GM23248 (cell line): ENCODE results near the gene NFIX.

Experiments used
- EZH2 ChIP-seq: fragments of 200-600 bp; sonication (generic); IDR thresholded peaks from 2 replicates; pipeline ENCODE4 v1.6.1; 2018; ENCODE audit warnings: antibody characterized with exemption, mild to moderate bottlenecking; ENCODE audit not compliant: insufficient read depth, poor library complexity, severe bottlenecking
- EZH2phosphoT487 ChIP-seq: fragments of 200-600 bp; sonication (generic); IDR thresholded peaks from 2 replicates; pipeline ENCODE4 v1.6.1; 2018; ENCODE audit warnings: antibody characterized with exemption, moderate library complexity, mild to moderate bottlenecking, low read depth; ENCODE audit not compliant: insufficient read depth

- TF ChIP-seq EZH2: no peak
- no peak for TF ChIP-seq EZH2phosphoT487
Observed at GRCh38 chr19:12969292-12969988, 25.8 kb upstream of the NFIX start, which contains the start of gene DAND5.
